ENCODE measurements around the gene MAP3K7. TPM values are rescaled to one million over a fixed set of nuclear protein-coding genes. Genes with fewer than 3 reads are reported as not detected.

MAP3K7 gene
- total RNA-seq (2021; fragmentation: NEBNext Ultra II Directional; extraction: Animal tissue kit (Norgen Biotek cat#: 25700)), result 34.0 and 34.8 TPM in 2 replicates
- polyA plus RNA-seq (2011; rRNA removed), result 14.8 and 27.3 TPM in 2 replicates
- 28.1 TPM for polyA plus RNA-seq (2011; cell fraction: cytosol; rRNA removed)
- polyA plus RNA-seq (2011; cell fraction: nucleus; rRNA removed), result 30.1 TPM
- 17.4 to 24.3 TPM (median 20.4 TPM) in 4 replicates for polyA plus RNA-seq (2012, experiment 1 of 2)
- polyA plus RNA-seq (2012, experiment 2 of 2), result 2.1 TPM
- 33.0 TPM for polyA plus RNA-seq (2013, experiment 1 of 2)
- polyA plus RNA-seq (2013, experiment 2 of 2), result 29.6 TPM
- polyA minus RNA-seq (2011; rRNA and poly(A)+ RNA removed), result 32.2 and 50.6 TPM in 2 replicates
- 18.6 TPM for polyA minus RNA-seq (2011; cell fraction: cytosol; rRNA and poly(A)+ RNA removed)
- polyA minus RNA-seq (2011; cell fraction: nucleus; rRNA and poly(A)+ RNA removed), result 63.8 TPM
- long read RNA-seq, experiment 1, full-length matches to known transcripts, result 9 of 39 reads
- long read RNA-seq, experiment 1, partial matches to known transcripts, result 22 of 39 reads
- long read RNA-seq, experiment 1, other reads (novel, unspliced or antisense), result 8 of 39 reads
- long read RNA-seq, experiment 2, full-length matches to known transcripts, result 1 of 7 reads
- long read RNA-seq, experiment 2, partial matches to known transcripts, result 2 of 7 reads
- long read RNA-seq, experiment 2, other reads (novel, unspliced or antisense), result 4 of 7 reads

- Histone ChIP-seq H3K4me2 (ENCODE audit: insufficient read depth in 1 of 2, low read depth in 2 of 2, low read length in 2 of 2) (peak within 1 kb of the TSS; percentile 69 to 80), H3K79me2 (ENCODE audit: control insufficient read depth in 1 of 2, insufficient read depth in 2 of 2, low read length in 2 of 2) (peaks cover 0 to 44% of the 10 kb centered on the region in 2 experiments; a peak in 3 of 4 replicates), H4K8ac (ENCODE audit: extremely low read depth, insufficient read depth, low read length) (peak within 1 kb of the TSS; percentile 99), H3K14ac (ENCODE audit: insufficient read length) (no peak within 1 kb of the TSS), H4K91ac (replicated peaks; ENCODE audit: insufficient read length, low read length) (peak within 1 kb of the TSS; percentile 94), H3K27ac (ENCODE audit: low read depth, low read length) (peak within 1 kb of the TSS; percentile 88), H3K4me3 (ENCODE audit: extremely low read depth in 1 of 4, insufficient read depth in 2 of 4, low read depth in 3 of 4, low read length in 4 of 4) (peak within 1 kb of the TSS; percentile 78 to 98 (median 95)), H3K36me3 (ENCODE audit: control insufficient read depth in 2 of 4, insufficient read depth in 4 of 4, low read length in 3 of 4) (no peaks in the 10 kb centered on the region), H2BK5ac (ENCODE audit: low read depth, low read length) (peak within 1 kb of the TSS; percentile 88), H2BK20ac (ENCODE audit: low read length) (no peak within 1 kb of the TSS), H2BK120ac (replicated peaks; ENCODE audit: low read depth, low read length) (no peak within 1 kb of the TSS), H3K79me1 (ENCODE audit: low read depth, low read length) (no peaks in the 10 kb centered on the region; the same call in 1 of the 2 replicates), H4K5ac (ENCODE audit: insufficient read length, low read depth, low read length) (peak within 1 kb of the TSS; percentile 89), H3K23me2 (ENCODE audit: low read depth, low read length) (peaks cover 6% of the 10 kb centered on the region), H3K27me3 (replicated peaks in 1 of 4; ENCODE audit: control insufficient read depth in 3 of 4, extremely low read depth in 1 of 4, insufficient read depth in 3 of 4, low read length in 3 of 4) (no peaks in the 10 kb centered on the region; a peak in 3 of 7 replicates), H3K18ac (ENCODE audit: extremely low read depth, low read length) (peak within 1 kb of the TSS; percentile 62; the same call in 1 of the 2 replicates), H3K4me1 (replicated peaks in 1 of 4; ENCODE audit: control insufficient read depth in 3 of 4, insufficient read depth in 4 of 4, low read length in 3 of 4) (no peaks in the 10 kb centered on the region), H2AFZ (ENCODE audit: low read length) (peak within 1 kb of the TSS; percentile 96), H3K4ac (replicated peaks; ENCODE audit: insufficient read length, low read depth, low read length) (peak within 1 kb of the TSS; percentile 74), H3K23ac (ENCODE audit: insufficient read length) (no peak within 1 kb of the TSS), H3K56ac (replicated peaks; ENCODE audit: insufficient read length, low read depth, low read length) (peak within 1 kb of the TSS; percentile 97), H2BK15ac (ENCODE audit: low read length) (no peak within 1 kb of the TSS), H2AK5ac (ENCODE audit: low read depth, low read length) (no peak within 1 kb of the TSS), H3K9me3 (ENCODE audit: insufficient read depth in 2 of 2, low read depth in 1 of 2, low read length in 1 of 2) (no peaks in the 10 kb centered on the region), H3K9ac (replicated peaks in 1 of 4; ENCODE audit: extremely low read depth in 1 of 4, low read depth in 3 of 4, low read length in 3 of 4) (peak within 1 kb of the TSS; percentile 81 to 91 (median 86)), H2BK12ac (ENCODE audit: low read depth, low read length) (peak within 1 kb of the TSS; percentile 31; the same call in 1 of the 2 replicates), H4K20me1 (replicated peaks in 1 of 2; ENCODE audit: control insufficient read depth in 1 of 2, insufficient read depth in 2 of 2, low read length in 2 of 2) (peaks cover 2 to 8% of the 10 kb centered on the region in 2 experiments)
- CTCF ChIA-PET (ENCODE audit: partially characterized antibody), result interaction anchor here (1.1 kb wide), 1 partner anchor 25 kb away, joined by 4 read pairs; no protein-coding TSS in a partner anchor
- FAIRE-seq (peak; percentile 96), DNase-seq (ENCODE audit: low read depth in 1 of 2, low spot score in 2 of 2) (peak; percentile 85 to 97)
- POLR2A ChIA-PET (ENCODE audit: partially characterized antibody), result interaction anchor here (0.6 to 1.4 kb wide), 8 partner anchors 8 to 223 kb away, joined by 3 to 9 read pairs (median 4); no protein-coding TSS in a partner anchor
- WGBS, 2 experiments (ENCODE audit: extremely low coverage in 1 of 2, insufficient coverage in 1 of 2, insufficient read length in 1 of 2, insufficient replicate concordance in 2 of 2, low coverage in 1 of 2, low lambda C conversion rate in 2 of 2, missing lambda C conversion rate in 1 of 2), result 3% methylated on average over 50 of the region's 58 CpGs; no CpG with 5 or more reads in 1 of the 2 experiments
- no peak for TF ChIP-seq CBX5 (IDR thresholded peaks at IDR 0.05; ENCODE audit: low read depth, low read length)
- peak; percentile 91 to 97 for TF ChIP-seq POLR2A (IDR thresholded peaks at IDR 0.05; ENCODE audit: control extremely low read depth in 1 of 2, low read depth in 2 of 2, low read length in 2 of 2)
- TF ChIP-seq ASH2L (IDR thresholded peaks at IDR 0.05; ENCODE audit: low read length), result peak; percentile 98
- TF ChIP-seq CBX8 (IDR thresholded peaks at IDR 0.05; ENCODE audit: borderline replicate concordance, low read depth, low read length), result no peak
- 0 out of 2 replicates have a peak, but pooled peaks have one; percentile 60 for TF ChIP-seq RBBP5 (IDR thresholded peaks at IDR 0.05; ENCODE audit: borderline replicate concordance, low read depth, low read length)
- no peak for TF ChIP-seq RNF2 (IDR thresholded peaks at IDR 0.05; ENCODE audit: borderline replicate concordance, low read depth, low read length, missing control alignments, poor library complexity, severe bottlenecking)
- peak; percentile 20; the same call in 1 of the 2 replicates for TF ChIP-seq EGR1 (IDR thresholded peaks at IDR 0.05; ENCODE audit: borderline replicate concordance, low read depth, low read length)
- peak; percentile 95 for TF ChIP-seq TAF1 (IDR thresholded peaks at IDR 0.05; ENCODE audit: low read depth, low read length)
These were observed at the start of gene MAP3K7 for GRCh38 chr6:90586836-90587638. TSS of gene MAP3K7 (minus strand) at chr6:90587072. CDS start at chr6:90586883, 189 bp downstream.

Data from H1 (cell line).